ENCODE results near the gene XXYLT1.

The XXYLT1 gene

DNA sequence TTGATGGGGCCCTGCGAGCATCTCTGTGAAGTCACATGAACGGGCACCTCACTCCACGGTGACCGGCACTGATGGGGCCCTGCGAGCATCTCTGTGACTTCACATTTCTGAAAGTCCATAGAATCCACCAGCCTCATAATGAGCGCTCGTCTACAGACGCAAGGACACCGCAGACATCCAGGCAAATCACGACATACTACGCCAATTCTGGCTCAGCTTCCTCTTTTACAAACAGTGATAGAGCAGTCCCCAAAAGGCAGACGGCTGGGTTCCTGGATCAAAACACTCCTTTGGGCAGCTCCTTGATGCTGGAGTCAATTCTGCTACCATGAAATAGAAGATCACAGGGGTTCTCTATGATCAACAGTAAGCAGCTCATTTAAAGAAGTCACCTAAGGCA lies 125.4 kb downstream of the XXYLT1 start:
- CTCF ChIA-PET: interaction anchor here (0.6 kb wide), 1 partner anchor 39 kb away, joined by 3 read pairs; no protein-coding TSS in a partner anchor
- DNase-seq (ENCODE audit: low read depth, low spot score): no peak
- TF ChIP-seq, protein P1, sequence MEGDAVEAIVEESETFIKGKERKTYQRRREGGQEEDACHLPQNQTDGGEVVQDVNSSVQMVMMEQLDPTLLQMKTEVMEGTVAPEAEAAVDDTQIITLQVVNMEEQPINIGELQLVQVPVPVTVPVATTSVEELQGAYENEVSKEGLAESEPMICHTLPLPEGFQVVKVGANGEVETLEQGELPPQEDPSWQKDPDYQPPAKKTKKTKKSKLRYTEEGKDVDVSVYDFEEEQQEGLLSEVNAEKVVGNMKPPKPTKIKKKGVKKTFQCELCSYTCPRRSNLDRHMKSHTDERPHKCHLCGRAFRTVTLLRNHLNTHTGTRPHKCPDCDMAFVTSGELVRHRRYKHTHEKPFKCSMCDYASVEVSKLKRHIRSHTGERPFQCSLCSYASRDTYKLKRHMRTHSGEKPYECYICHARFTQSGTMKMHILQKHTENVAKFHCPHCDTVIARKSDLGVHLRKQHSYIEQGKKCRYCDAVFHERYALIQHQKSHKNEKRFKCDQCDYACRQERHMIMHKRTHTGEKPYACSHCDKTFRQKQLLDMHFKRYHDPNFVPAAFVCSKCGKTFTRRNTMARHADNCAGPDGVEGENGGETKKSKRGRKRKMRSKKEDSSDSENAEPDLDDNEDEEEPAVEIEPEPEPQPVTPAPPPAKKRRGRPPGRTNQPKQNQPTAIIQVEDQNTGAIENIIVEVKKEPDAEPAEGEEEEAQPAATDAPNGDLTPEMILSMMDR (IDR thresholded peaks at IDR 0.05; ENCODE audit: insufficient read depth, low read length, missing control alignments): no peak
- POLR2A ChIA-PET: interaction anchor here (0.5 kb wide), 1 partner anchor 10 kb away, joined by 4 read pairs; no protein-coding TSS in a partner anchor
- H3K4me3 ChIP-seq (ENCODE audit: low read depth, low read length): no peak overlapping the region

DNA sequence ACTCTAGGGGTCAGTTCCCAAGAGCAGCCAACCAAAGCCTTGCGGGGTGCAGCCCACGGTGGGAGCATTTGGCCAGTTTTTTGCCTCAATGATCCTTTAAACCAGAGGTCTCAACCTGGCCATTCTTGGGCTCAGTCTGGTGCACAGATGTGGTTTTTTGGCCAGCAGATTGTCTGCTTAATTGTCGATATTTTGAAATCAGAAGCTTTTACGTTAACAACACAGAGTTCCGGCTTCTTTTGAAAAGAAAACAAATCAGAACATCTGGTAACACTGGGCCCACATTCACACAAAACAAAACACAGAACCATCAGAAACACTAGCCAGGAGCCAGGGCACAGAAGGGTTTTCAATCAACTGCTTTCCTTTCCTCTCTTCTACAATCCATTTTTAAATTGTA lies 127.7 kb downstream of the XXYLT1 start:
- CTCF ChIA-PET: interaction anchor here (1.6 to 3.3 kb wide), 2 partner anchors 36 to 461 kb away, joined by 3 to 15 read pairs; no protein-coding TSS in a partner anchor
- TF ChIP-seq, protein P1 (IDR thresholded peaks at IDR 0.05; ENCODE audit: insufficient read depth, low read length, missing control alignments): no peak

GRCh38 chr3:195142519-195142918 lies 128.4 kb downstream of the XXYLT1 start:
- no peak for DNase-seq (ENCODE audit: low read depth, low spot score)
- no peak overlapping the region for H3K4me3 ChIP-seq (ENCODE audit: low read depth, low read length)
- ChIA-PET POLR2A (no interaction called here), CTCF (interaction anchor here (1.6 to 3.3 kb wide), 2 partner anchors 36 to 460 kb away, joined by 3 to 15 read pairs; no protein-coding TSS in a partner anchor)
- TF ChIP-seq, protein P1 (IDR thresholded peaks at IDR 0.05; ENCODE audit: insufficient read depth, low read length, missing control alignments): no peak

More for the DNA sequence above, 127.7 kb downstream of the XXYLT1 start:
- POLR2A ChIA-PET: no interaction called here
- no peak overlapping the region for H3K4me3 ChIP-seq (ENCODE audit: low read depth, low read length)
- DNase-seq (ENCODE audit: low read depth, low spot score): no peak

DNA sequence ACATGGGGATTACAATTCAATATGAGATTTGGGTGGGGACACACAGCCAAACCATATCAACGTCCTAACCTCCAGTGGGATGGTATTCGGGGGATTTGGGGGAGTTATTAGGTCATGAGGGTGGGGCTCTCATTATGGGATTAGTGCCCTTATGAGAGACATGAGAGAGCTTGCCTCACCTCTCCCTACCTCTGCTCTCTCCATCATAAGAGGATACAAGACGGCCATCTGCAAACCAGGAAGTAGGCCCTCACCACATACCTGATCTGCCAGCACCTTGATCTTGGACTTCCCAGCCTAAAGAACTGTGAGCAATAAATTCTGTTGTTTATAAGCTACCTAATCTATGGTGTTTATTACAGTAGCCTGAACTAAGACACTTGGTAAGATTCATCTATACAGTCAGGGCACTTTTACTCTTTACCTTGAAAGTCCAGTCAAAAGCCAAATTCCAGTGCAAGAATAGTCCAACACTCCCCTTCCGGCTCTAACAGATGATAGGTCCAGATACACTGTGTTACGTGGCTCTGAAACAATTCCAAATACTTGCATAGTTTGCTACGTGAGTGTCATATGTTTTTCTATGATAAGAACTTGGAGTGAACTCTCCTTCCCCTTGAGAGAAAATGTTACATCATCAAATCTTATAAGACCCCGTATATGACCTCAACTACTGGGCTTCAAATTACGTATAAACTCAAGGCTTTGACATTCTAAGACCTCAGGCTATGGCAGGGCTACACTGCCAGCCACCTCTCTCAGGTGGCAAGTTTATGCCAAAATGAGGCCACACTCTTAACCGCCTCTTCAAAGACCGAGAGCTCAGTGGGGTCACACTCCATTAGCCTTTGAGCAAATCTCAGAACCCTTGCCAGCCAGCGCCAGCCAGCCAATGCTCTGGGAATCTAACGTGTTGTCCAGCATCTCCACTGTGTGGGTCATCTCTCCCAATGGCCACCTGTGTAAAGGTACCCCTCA lies 129.9 kb downstream of the XXYLT1 start:
- TF ChIP-seq, protein P1 (IDR thresholded peaks at IDR 0.05; ENCODE audit: insufficient read depth, low read length, missing control alignments): no peak
- CTCF ChIA-PET: interaction anchor here (3.3 kb wide), 1 partner anchor 34 kb away, joined by 15 read pairs; no protein-coding TSS in a partner anchor
- no peak overlapping the region for H3K4me3 ChIP-seq (ENCODE audit: low read depth, low read length)
- DNase-seq (ENCODE audit: low read depth, low spot score): no peak
- POLR2A ChIA-PET: no interaction called here

GRCh38 chr3:195140410-195140809 lies 130.5 kb downstream of the XXYLT1 start:
- no peak for DNase-seq (ENCODE audit: low read depth, low spot score)
- ChIA-PET CTCF (interaction anchor here (3.3 kb wide), 1 partner anchor 34 kb away, joined by 15 read pairs; no protein-coding TSS in a partner anchor), POLR2A (no interaction called here)
- H3K4me3 ChIP-seq (ENCODE audit: low read depth, low read length): no peak overlapping the region
- TF ChIP-seq, protein P1 (IDR thresholded peaks at IDR 0.05; ENCODE audit: insufficient read depth, low read length, missing control alignments): no peak

DNA sequence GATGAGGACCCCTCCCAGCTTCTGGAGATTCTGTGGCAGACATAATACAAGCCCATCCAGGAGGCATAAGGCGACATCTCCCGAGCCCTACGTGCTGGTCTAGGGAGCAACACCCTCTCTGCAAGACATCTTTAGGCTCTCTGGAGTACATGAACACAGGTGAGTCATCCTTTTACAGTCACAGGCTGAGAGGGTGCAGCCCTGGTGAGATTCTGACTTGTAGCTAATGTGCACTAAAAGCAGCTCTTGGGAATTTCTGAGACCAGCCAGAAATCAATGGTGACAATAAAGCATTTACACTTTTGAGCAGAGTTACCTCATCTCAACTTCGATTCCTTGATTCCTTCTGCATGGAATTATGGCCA lies 131.1 kb downstream of the XXYLT1 start:
- TF ChIP-seq, protein P1 (IDR thresholded peaks at IDR 0.05; ENCODE audit: insufficient read depth, low read length, missing control alignments): no peak
- ChIA-PET POLR2A (no interaction called here), CTCF (interaction anchor here (0.7 to 1.0 kb wide), 2 partner anchors 8 to 457 kb away, joined by 3 read pairs; no protein-coding TSS in a partner anchor)
- H3K4me3 ChIP-seq (ENCODE audit: low read depth, low read length): no peak overlapping the region
- no peak for DNase-seq (ENCODE audit: low read depth, low spot score)

Measured in AG04449 (cell line).